Ascending aorta (tissue), 2 donors: Measurements from ENCODE around the gene ARSG. TPM values are rescaled to one million over a fixed set of nuclear protein-coding genes. Genes with fewer than 3 reads are reported as not detected.

Experiments
- DNase-seq, 2 donors: peaks; one replicate each; pipeline ENCODE4 v3.0.0-alpha.2; 2019; ENCODE audit warnings: low spot score in 2 of 2
- H3K27ac ChIP-seq, 2 donors: fragments of 200-600 bp; sonication (generic); one replicate each; pipeline ENCODE4 v1.5.1; 2016 to 2017; ENCODE audit warnings: mild to moderate bottlenecking in 1 of 2
- H3K27me3 ChIP-seq: fragments of 200-600 bp; sonication (generic); one replicate; pipeline ENCODE4 v1.5.1; 2017
- H3K36me3 ChIP-seq, 2 donors: fragments of 200-600 bp; sonication (generic); one replicate each; pipeline ENCODE4 v1.5.1; 2016
- H3K4me1 ChIP-seq, 2 donors: fragments of 200-600 bp; sonication (generic); one replicate each; pipeline ENCODE4 v1.5.1; 2016 to 2017; ENCODE audit warnings: mild to moderate bottlenecking in 1 of 2
- H3K4me3 ChIP-seq, 2 donors: fragments of 200-600 bp; sonication (generic); one replicate each; pipeline ENCODE4 v1.5.1; 2016 to 2017; ENCODE audit warnings: mild to moderate bottlenecking in 1 of 2
- H3K9me3 ChIP-seq, 2 donors: fragments of 200-600 bp; sonication (generic); one replicate each; pipeline ENCODE4 v1.5.1; 2016
- CTCF ChIP-seq, 3 experiments: fragments of 200-600 bp in 2 of 3; fragments of 450-650 bp in 1 of 3; sonication (generic) in 2 of 3; IDR thresholded peaks; one replicate each; pipeline ENCODE4 v1.5.1; 2016 to 2019; ENCODE audit warnings: antibody characterized with exemption in 3 of 3, mild to moderate bottlenecking in 1 of 3, moderate library complexity in 1 of 3
- intact Hi-C: fragments of 100-400 bp; cut with DNase I; formaldehyde crosslinking; loops from one replicate; pipeline ENCODE4 v1.15.1; 2023
- total RNA-seq: library from RNA; depleted of rRNA; stranded (reverse); fragments of >200 nt; gene quantifications from one replicate; pipeline ENCODE4 v1.1.0, GENCODE V29; 2016

ARSG gene
- total RNA-seq, 1 donor from 2014 or later: 7.3 TPM

- intact Hi-C loops: loop anchor here (5.0 to 10.0 kb wide), 6 partner anchors 251 to 1081 kb away; partner anchors contain the start of genes KPNA2, NOL11 and PITPNC1
- Histone ChIP-seq H3K4me3 (peak overlapping the region; percentile 61 to 64), H3K4me1 (peaks cover 10 to 17% of the 10 kb centered on the region in 2 donors), H3K9me3 (no peaks in the 10 kb centered on the region), H3K27ac (peak overlapping the region; percentile 74 to 75), H3K36me3 (no peaks in the 10 kb centered on the region), H3K27me3 (no peaks in the 10 kb centered on the region)
- DNase-seq: no peak
- TF ChIP-seq CTCF (IDR thresholded peaks at IDR 0.05): no peak
These were observed 167.2 kb downstream of the ARSG start for GRCh38 chr17:68458260-68459036.

GRCh38 chr17:68459037-68459639 is 167.8 kb downstream of the ARSG start:
- Histone ChIP-seq H3K4me1 (peaks cover 10 to 17% of the 10 kb centered on the region in 2 donors), H3K27me3 (no peaks in the 10 kb centered on the region), H3K4me3 (no peak overlapping the region), H3K9me3 (no peaks in the 10 kb centered on the region), H3K36me3 (no peaks in the 10 kb centered on the region), H3K27ac (no peak overlapping the region)
- DNase-seq: no peak
- intact Hi-C loops: loop anchor here (5.0 to 10.0 kb wide), 6 partner anchors 252 to 1082 kb away; partner anchors contain the start of genes KPNA2, NOL11 and PITPNC1
- TF ChIP-seq CTCF (IDR thresholded peaks at IDR 0.05): no peak

- Histone ChIP-seq H3K4me3 (no peak overlapping the region), H3K27ac (no peak overlapping the region), H3K36me3 (no peaks in the 10 kb centered on the region), H3K27me3 (no peaks in the 10 kb centered on the region), H3K4me1 (peaks cover 10 to 12% of the 10 kb centered on the region in 2 donors), H3K9me3 (no peaks in the 10 kb centered on the region)
- intact Hi-C loops: loop anchor here (10.0 kb wide), 1 partner anchor 495 kb away; no protein-coding TSS in a partner anchor
- TF ChIP-seq CTCF (IDR thresholded peaks at IDR 0.05): no peak
- DNase-seq: no peak
These were observed 168.9 kb downstream of the ARSG start for GRCh38 chr17:68460146-68460545.

- H3K27me3 ChIP-seq: no peaks in the 10 kb centered on the region
- H3K4me3 ChIP-seq: no peak overlapping the region
- no peak for DNase-seq
- no peaks in the 10 kb centered on the region for H3K36me3 ChIP-seq
- H3K9me3 ChIP-seq: no peaks in the 10 kb centered on the region
- H3K4me1 ChIP-seq: peaks cover 6 to 7% of the 10 kb centered on the region in 2 donors
- H3K27ac ChIP-seq: no peak overlapping the region
- intact Hi-C loops: loop anchor here (10.0 kb wide), 1 partner anchor 496 kb away; no protein-coding TSS in a partner anchor
- TF ChIP-seq CTCF (IDR thresholded peaks at IDR 0.05): no peak
These were observed 169.4 kb downstream of the ARSG start for GRCh38 chr17:68460715-68461114.

DNA sequence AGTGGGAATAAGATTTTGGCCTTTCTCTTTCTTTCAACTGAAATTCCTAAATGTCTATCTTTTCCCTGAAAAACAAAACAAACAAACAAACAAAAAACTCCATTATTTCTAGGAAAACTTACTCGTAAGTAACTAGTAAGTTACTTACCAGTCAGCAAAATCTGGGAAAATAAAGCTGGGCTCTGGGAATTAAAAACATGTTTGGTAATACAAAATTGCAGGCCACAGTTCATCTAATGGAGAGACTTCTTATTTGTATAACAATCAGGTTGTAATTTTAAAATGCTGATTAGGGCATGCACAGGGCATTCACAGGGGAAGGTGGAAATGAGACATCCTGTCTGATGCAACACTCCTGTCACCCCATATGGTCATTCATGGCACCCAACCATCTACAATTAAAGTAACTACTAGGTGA is 169.8 kb downstream of the ARSG start:
- no peak for DNase-seq
- Histone ChIP-seq H3K4me3 (no peak overlapping the region), H3K27me3 (no peaks in the 10 kb centered on the region), H3K27ac (no peak overlapping the region), H3K9me3 (no peaks in the 10 kb centered on the region), H3K36me3 (no peaks in the 10 kb centered on the region), H3K4me1 (peaks cover 3 to 5% of the 10 kb centered on the region in 2 donors)
- no peak for TF ChIP-seq CTCF (IDR thresholded peaks at IDR 0.05)
- intact Hi-C loops: loop anchor here (10.0 kb wide), 1 partner anchor 496 kb away; no protein-coding TSS in a partner anchor
